HEK293 (cell line): Measurements from ENCODE around the gene NEUROD4.
"Not testable (repeated sequence)": the region's sequence is repeated elsewhere in the genome, so short reads cannot be mapped to it uniquely, and the experiment has no call there.

ENCODE experiments used
- CTCF ChIA-PET: fragments of 350-600 bp; formaldehyde crosslinking; extraction: SDS; loops from one replicate; lab custom pipeline; 2021; ENCODE audit warnings: antibody characterized with exemption; lab: Yijun Ruan, JAX
- POLR2A ChIA-PET: fragments of 300-600 bp; formaldehyde crosslinking; extraction: SDS; loops from one replicate; lab custom pipeline; 2020; ENCODE audit warnings: antibody characterized with exemption, inconsistent platforms; lab: Yijun Ruan, JAX
- H3K27ac ChIP-seq: fragments of 200-500 bp; sonication (Bioruptor generic); 2 replicates; pipeline ENCODE4 v1.5.1; 2014; ENCODE audit warnings: low read depth, low read length, control low read depth, inconsistent platforms; ENCODE audit errors: extremely low read depth
- H3K36me3 ChIP-seq, 2 experiments: fragments of 200-500 bp in 1 of 2; sonication (Bioruptor generic) in 1 of 2; 1 replicate in 1 of 2; 2 replicates in 1 of 2; pipeline ENCODE4 v1.5.1; 2014 to 2017; ENCODE audit warnings: inconsistent platforms in 2 of 2, low read length in 2 of 2; ENCODE audit not compliant: control insufficient read depth in 2 of 2, insufficient read depth in 1 of 2
- H3K4me1 ChIP-seq: fragments of 200-500 bp; sonication (Bioruptor generic); 2 replicates; pipeline ENCODE4 v1.5.1; 2014; ENCODE audit warnings: mild to moderate bottlenecking, low read length, inconsistent platforms; ENCODE audit not compliant: control insufficient read depth, insufficient read depth
- H3K4me3 ChIP-seq: 2 replicates; pipeline ENCODE4 v1.5.1; 2011; ENCODE audit warnings: low read depth, mild to moderate bottlenecking, control low read depth, low read length, moderate library complexity
- H3K9me3 ChIP-seq: fragments of 200-500 bp; sonication (Bioruptor generic); 2 replicates; pipeline ENCODE4 v1.5.1; 2014; ENCODE audit warnings: low read depth, low read length, inconsistent platforms; ENCODE audit not compliant: control insufficient read depth, insufficient read depth
- BCL11A ChIP-seq: fragments of 450-650 bp; formaldehyde crosslinking; IDR thresholded peaks from 2 replicates; pipeline ENCODE4 v1.5.1; 2016; ENCODE audit warnings: low read depth, missing biosample characterization, missing genetic modification characterization
- HOXA7 ChIP-seq: sonication (generic); formaldehyde crosslinking; IDR thresholded peaks from 2 replicates; pipeline ENCODE4 v1.8.1; 2022; ENCODE audit warnings: missing genetic modification reagents, borderline replicate concordance
- PRDM10 ChIP-seq: fragments of 450-650 bp; formaldehyde crosslinking; IDR thresholded peaks from 2 replicates; pipeline ENCODE4 v1.5.1; 2016; ENCODE audit warnings: missing biosample characterization, missing genetic modification characterization
- ZBTB48 ChIP-seq: fragments of 450-650 bp; formaldehyde crosslinking; IDR thresholded peaks from 2 replicates; pipeline ENCODE4 v1.5.1; 2016; ENCODE audit warnings: missing biosample characterization, missing genetic modification characterization
- ZEB2 ChIP-seq: fragments of 450-650 bp; formaldehyde crosslinking; IDR thresholded peaks from 2 replicates; pipeline ENCODE4 v1.5.1; 2016; ENCODE audit warnings: missing biosample characterization, missing genetic modification characterization
- ZFP3 ChIP-seq: fragments of 450-650 bp; formaldehyde crosslinking; IDR thresholded peaks from 2 replicates; pipeline ENCODE4 v1.5.1; 2016; ENCODE audit warnings: low read depth, missing biosample characterization, missing genetic modification characterization
- ZNF10 ChIP-seq: fragments of 450-650 bp; formaldehyde crosslinking; IDR thresholded peaks from 2 replicates; pipeline ENCODE4 v1.5.1; 2017; ENCODE audit warnings: missing biosample characterization, missing genetic modification characterization
- ZNF133 ChIP-seq: fragments of 450-650 bp; formaldehyde crosslinking; IDR thresholded peaks from 2 replicates; pipeline ENCODE4 v1.5.1; 2016; ENCODE audit warnings: missing biosample characterization, missing genetic modification characterization
- ZNF146 ChIP-seq: fragments of 450-650 bp; formaldehyde crosslinking; IDR thresholded peaks from 2 replicates; pipeline ENCODE4 v1.5.1; 2016; ENCODE audit warnings: missing biosample characterization, missing genetic modification characterization
- ZNF155 ChIP-seq: fragments of 450-650 bp; formaldehyde crosslinking; IDR thresholded peaks from 2 replicates; pipeline ENCODE4 v1.5.1; 2016; ENCODE audit warnings: missing biosample characterization, missing genetic modification characterization
- ZNF416 ChIP-seq: fragments of 450-650 bp; formaldehyde crosslinking; IDR thresholded peaks from 2 replicates; pipeline ENCODE4 v1.5.1; 2016; ENCODE audit warnings: missing biosample characterization, missing genetic modification characterization
- ZNF514 ChIP-seq: fragments of 450-650 bp; formaldehyde crosslinking; IDR thresholded peaks from 2 replicates; pipeline ENCODE4 v1.5.1; 2016; ENCODE audit warnings: missing biosample characterization, missing genetic modification characterization
- ZNF529 ChIP-seq: fragments of 450-650 bp; formaldehyde crosslinking; IDR thresholded peaks from 2 replicates; pipeline ENCODE4 v1.5.1; 2017; ENCODE audit warnings: missing genetic modification characterization, missing biosample characterization; ENCODE audit not compliant: insufficient replicate concordance
- ZNF621 ChIP-seq: fragments of 450-650 bp; formaldehyde crosslinking; IDR thresholded peaks from 2 replicates; pipeline ENCODE4 v1.5.1; 2017; ENCODE audit warnings: missing biosample characterization, missing genetic modification characterization
- ZNF664 ChIP-seq: fragments of 450-650 bp; formaldehyde crosslinking; IDR thresholded peaks from 2 replicates; pipeline ENCODE4 v1.5.1; 2016; ENCODE audit warnings: missing biosample characterization, missing genetic modification characterization
- TF ChIP-seq, protein P1 (sequence below): fragments of 450-650 bp; formaldehyde crosslinking; IDR thresholded peaks from 2 replicates; pipeline ENCODE4 v1.5.1; 2016; ENCODE audit warnings: missing biosample characterization, missing genetic modification characterization

Gene NEUROD4

GRCh38 chr12:54983536-54984101 is 36.2 kb upstream of the NEUROD4 start (continued):
- TF ChIP-seq PRDM10 (tag by site-specific recombination) (no peak), ZNF10 (tag by site-specific recombination) (no peak), ZFP3 (tag by site-specific recombination) (no peak)

- TF ChIP-seq ZNF621 (no peak), ZEB2 (tag by site-specific recombination) (no peak), ZNF155 (tag by site-specific recombination) (no peak), ZNF514 (no peak), HOXA7 (no peak), BCL11A (no peak), ZNF529 (tag by site-specific recombination) (no peak), ZNF133 (tag by site-specific recombination) (no peak), ZNF416 (no peak), ZBTB48 (tag by site-specific recombination) (no peak), ZNF664 (tag by site-specific recombination) (no peak)
- TF ChIP-seq, protein P1, sequence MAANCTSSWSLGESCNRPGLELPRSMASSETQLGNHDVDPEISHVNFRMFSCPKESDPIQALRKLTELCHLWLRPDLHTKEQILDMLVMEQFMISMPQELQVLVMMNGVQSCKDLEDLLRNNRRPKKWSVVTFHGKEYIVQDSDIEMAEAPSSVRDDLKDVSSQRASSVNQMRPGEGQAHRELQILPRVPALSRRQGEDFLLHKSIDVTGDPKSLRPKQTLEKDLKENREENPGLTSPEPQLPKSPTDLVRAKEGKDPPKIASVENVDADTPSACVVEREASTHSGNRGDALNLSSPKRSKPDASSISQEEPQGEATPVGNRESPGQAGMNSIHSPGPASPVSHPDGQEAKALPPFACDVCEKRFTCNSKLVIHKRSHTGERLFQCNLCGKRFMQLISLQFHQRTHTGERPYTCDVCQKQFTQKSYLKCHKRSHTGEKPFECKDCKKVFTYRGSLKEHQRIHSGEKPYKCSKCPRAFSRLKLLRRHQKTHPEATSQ (tag by site-specific recombination): no peak
- no peaks in the 10 kb centered on the region for H3K9me3 ChIP-seq
- no peaks in the 10 kb centered on the region for H3K4me1 ChIP-seq
- H3K4me3 ChIP-seq: no peak within 1 kb of the TSS
- ChIA-PET CTCF (interaction anchor here (0.6 to 0.9 kb wide), 2 partner anchors 19 to 87 kb away, joined by 3 to 4 read pairs; no protein-coding TSS in a partner anchor), POLR2A (no interaction called here)
- H3K27ac ChIP-seq: no peak within 1 kb of the TSS
- H3K36me3 ChIP-seq: no peaks in the 10 kb centered on the region
Observed at GRCh38 chr12:54984658-54985376, 35.0 kb upstream of the NEUROD4 start, which contains the start of gene TESPA1. TSS of gene TESPA1 (minus strand) at chr12:54984762. CDS start at chr12:54974562, 10,200 bp downstream.

DNA sequence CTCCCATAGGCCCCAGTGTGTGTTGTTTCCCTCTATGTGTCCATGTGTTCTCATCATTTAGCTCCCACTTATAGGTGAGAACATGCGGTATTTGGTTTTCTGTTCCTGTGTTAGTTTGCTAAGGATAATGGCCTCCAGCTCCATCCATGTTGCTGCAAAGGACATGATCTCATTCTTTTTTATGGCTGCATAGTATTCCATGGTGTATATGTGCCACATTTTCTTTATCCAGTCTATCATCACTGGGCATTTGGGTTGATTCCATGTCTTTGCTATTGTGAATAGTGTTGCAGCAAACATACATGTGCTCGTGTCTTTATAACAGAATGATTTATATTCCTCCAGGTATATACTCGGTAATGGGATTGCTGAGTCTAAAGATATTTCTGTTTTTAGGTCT is 33.0 kb upstream of the NEUROD4 start:
- CTCF ChIA-PET: interaction anchor here (0.9 to 1.3 kb wide), 3 partner anchors 84 to 87 kb away, joined by 3 to 4 read pairs (median 4); no protein-coding TSS in a partner anchor
- H3K27ac ChIP-seq, H3K4me1 ChIP-seq, H3K4me3 ChIP-seq, POLR2A ChIA-PET, H3K36me3 ChIP-seq, H3K9me3 ChIP-seq: not testable (repeated sequence)
- TF ChIP-seq ZNF146 (tag by site-specific recombination): peak; percentile 67; the same call in 1 of the 2 replicates
- TF ChIP-seq, all 188 proteins: peak for 1; not testable (repeated sequence) for 187
